WTC11 (cell line): Measurements from ENCODE around the gene LMOD1. TPM values are rescaled to one million over a fixed set of nuclear protein-coding genes. Genes with fewer than 3 reads are reported as not detected.

Experiments used
- CREM ChIP-seq: sonication (generic); formaldehyde crosslinking; IDR thresholded peaks from 2 replicates; pipeline ENCODE4 v1.8.1; 2022; ENCODE audit warnings: mild to moderate bottlenecking, missing genetic modification reagents, moderate library complexity
- IRF2 ChIP-seq: sonication (generic); formaldehyde crosslinking; IDR thresholded peaks from 2 replicates; pipeline ENCODE4 v1.8.0; 2022; ENCODE audit warnings: low read depth, missing genetic modification reagents, borderline replicate concordance
- PRRX2 ChIP-seq: fragments of 250-450 bp; sonication (Bioruptor Pico); IDR thresholded peaks from 2 replicates; pipeline ENCODE4 v1.8.0; 2021; ENCODE audit warnings: mild to moderate bottlenecking
- SMAD4 ChIP-seq: sonication (generic); formaldehyde crosslinking; IDR thresholded peaks from 2 replicates; pipeline ENCODE4 v1.8.0; 2022; ENCODE audit warnings: mild to moderate bottlenecking, missing genetic modification reagents
- SOX15 ChIP-seq: fragments of 250-450 bp; sonication (Bioruptor Pico); IDR thresholded peaks from 2 replicates; pipeline ENCODE4 v1.9.0; 2021; ENCODE audit warnings: mild to moderate bottlenecking
- TCF7 ChIP-seq: sonication (generic); formaldehyde crosslinking; IDR thresholded peaks from 2 replicates; pipeline ENCODE4 v1.8.0; 2022; ENCODE audit warnings: mild to moderate bottlenecking, low read depth, missing genetic modification reagents, moderate library complexity
- ZBTB21 ChIP-seq: sonication (generic); formaldehyde crosslinking; IDR thresholded peaks from 2 replicates; pipeline ENCODE4 v1.8.1; 2023; ENCODE audit warnings: mild to moderate bottlenecking, missing genetic modification reagents, borderline replicate concordance
- total RNA-seq: library from RNA; stranded (reverse); gene quantifications from 3 replicates; pipeline ENCODE4 v1.2.3, GENCODE V29; 2021
- TF ChIP-seq, protein P1 (sequence below): sonication (generic); formaldehyde crosslinking; IDR thresholded peaks from 2 replicates; pipeline ENCODE4 v1.8.1; 2023; ENCODE audit warnings: mild to moderate bottlenecking, moderate library complexity, missing genetic modification reagents
- TF ChIP-seq, protein P2 (sequence below): sonication (generic); formaldehyde crosslinking; IDR thresholded peaks from 2 replicates; pipeline ENCODE4 v1.8.0; 2022; ENCODE audit warnings: mild to moderate bottlenecking, missing genetic modification reagents
- TF ChIP-seq, protein P3 (sequence below): sonication (generic); formaldehyde crosslinking; conservative IDR thresholded peaks from 2 replicates; pipeline ENCODE4 v1.8.1; 2022; ENCODE audit warnings: mild to moderate bottlenecking, missing genetic modification reagents
- TF ChIP-seq, protein P4 (sequence below): sonication (generic); formaldehyde crosslinking; conservative IDR thresholded peaks from 2 replicates; pipeline ENCODE4 v1.8.1; 2023; ENCODE audit warnings: mild to moderate bottlenecking, low read depth, missing genetic modification reagents, moderate library complexity
- TF ChIP-seq, protein P5 (sequence below): fragments of 250-450 bp; sonication (Bioruptor Pico); IDR thresholded peaks from 2 replicates; pipeline ENCODE4 v1.9.0; 2021; ENCODE audit warnings: mild to moderate bottlenecking, borderline replicate concordance
- TF ChIP-seq, protein P6 (sequence below): fragments of 250-450 bp; sonication (Bioruptor Pico); conservative IDR thresholded peaks from 2 replicates; pipeline ENCODE4 v1.9.0; 2021; ENCODE audit warnings: mild to moderate bottlenecking
- TF ChIP-seq, protein P7 (sequence below): fragments of 250-450 bp; sonication (Bioruptor Pico); IDR thresholded peaks from 2 replicates; pipeline ENCODE4 v1.9.0; 2021; ENCODE audit warnings: mild to moderate bottlenecking
- TF ChIP-seq, protein P8 (sequence below): fragments of 200-600 bp; IDR thresholded peaks from 2 replicates; pipeline ENCODE4 v1.8.0; 2022; ENCODE audit warnings: antibody characterized with exemption
- TF ChIP-seq, protein P9 (sequence below): sonication (generic); formaldehyde crosslinking; IDR thresholded peaks from 2 replicates; pipeline ENCODE4 v1.8.0; 2023; ENCODE audit warnings: missing genetic modification reagents
- TF ChIP-seq, protein P10 (sequence below): sonication (generic); formaldehyde crosslinking; IDR thresholded peaks from 2 replicates; pipeline ENCODE4 v1.8.1; 2022; ENCODE audit warnings: low read depth, mild to moderate bottlenecking, moderate library complexity, missing genetic modification reagents, borderline replicate concordance

LMOD1 gene
- total RNA-seq, 1 experiment from 2014 or later: 1.5 TPM

DNA sequence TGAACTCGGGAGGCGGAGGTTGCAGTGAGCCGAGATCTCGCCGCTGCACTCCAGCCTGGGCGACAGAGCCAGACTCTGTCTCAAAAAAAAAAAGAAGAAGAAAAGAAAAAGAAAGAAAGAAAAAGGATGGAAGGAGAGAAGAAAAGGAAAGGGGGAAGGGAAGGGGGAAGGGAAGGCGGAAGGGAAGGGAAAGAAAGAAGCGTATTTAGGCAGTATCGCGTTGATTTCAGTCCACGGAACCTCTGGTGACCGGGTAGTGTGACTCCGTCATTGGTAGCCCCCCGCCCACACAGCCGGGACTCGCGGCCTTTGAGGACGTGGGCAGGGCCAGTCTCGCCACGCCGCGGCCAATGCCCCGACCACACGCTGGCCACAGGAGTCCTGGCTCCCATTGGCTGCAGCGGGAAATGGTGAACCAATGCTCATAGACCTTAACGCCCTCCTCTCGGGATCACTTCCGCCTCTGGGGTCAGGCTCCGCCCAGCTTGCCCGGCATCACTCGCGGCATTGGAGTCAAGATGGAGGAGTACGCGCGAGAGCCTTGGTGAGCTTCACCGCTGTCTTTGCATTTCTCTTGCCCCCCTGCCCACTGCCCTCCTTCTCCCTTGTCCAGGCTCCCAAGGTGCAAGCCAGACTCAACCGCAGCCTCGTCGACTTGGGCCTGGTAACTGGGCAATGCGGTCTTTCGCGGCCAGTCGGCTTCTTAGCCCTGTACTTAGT is 8.8 kb upstream of the LMOD1 start, which contains the start of gene TIMM17A (continued):
- TF ChIP-seq PRRX2 (CRISPR knock-in tag) (no peak), CREM (0 out of 2 replicates have a peak, but pooled peaks have one; percentile 38), ZBTB21 (CRISPR knock-in tag) (no peak), IRF2 (no peak), SOX15 (CRISPR knock-in tag) (no peak), TCF7 (no peak), SMAD4 (no peak)
- TF ChIP-seq, protein P1, sequence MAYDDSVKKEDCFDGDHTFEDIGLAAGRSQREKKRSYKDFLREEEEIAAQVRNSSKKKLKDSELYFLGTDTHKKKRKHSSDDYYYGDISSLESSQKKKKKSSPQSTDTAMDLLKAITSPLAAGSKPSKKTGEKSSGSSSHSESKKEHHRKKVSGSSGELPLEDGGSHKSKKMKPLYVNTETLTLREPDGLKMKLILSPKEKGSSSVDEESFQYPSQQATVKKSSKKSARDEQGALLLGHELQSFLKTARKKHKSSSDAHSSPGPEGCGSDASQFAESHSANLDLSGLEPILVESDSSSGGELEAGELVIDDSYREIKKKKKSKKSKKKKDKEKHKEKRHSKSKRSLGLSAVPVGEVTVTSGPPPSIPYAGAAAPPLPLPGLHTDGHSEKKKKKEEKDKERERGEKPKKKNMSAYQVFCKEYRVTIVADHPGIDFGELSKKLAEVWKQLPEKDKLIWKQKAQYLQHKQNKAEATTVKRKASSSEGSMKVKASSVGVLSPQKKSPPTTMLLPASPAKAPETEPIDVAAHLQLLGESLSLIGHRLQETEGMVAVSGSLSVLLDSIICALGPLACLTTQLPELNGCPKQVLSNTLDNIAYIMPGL (CRISPR knock-in tag): no peak
- TF ChIP-seq, protein P2, sequence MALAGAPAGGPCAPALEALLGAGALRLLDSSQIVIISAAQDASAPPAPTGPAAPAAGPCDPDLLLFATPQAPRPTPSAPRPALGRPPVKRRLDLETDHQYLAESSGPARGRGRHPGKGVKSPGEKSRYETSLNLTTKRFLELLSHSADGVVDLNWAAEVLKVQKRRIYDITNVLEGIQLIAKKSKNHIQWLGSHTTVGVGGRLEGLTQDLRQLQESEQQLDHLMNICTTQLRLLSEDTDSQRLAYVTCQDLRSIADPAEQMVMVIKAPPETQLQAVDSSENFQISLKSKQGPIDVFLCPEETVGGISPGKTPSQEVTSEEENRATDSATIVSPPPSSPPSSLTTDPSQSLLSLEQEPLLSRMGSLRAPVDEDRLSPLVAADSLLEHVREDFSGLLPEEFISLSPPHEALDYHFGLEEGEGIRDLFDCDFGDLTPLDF (CRISPR knock-in tag): no peak
- TF ChIP-seq, protein P3, sequence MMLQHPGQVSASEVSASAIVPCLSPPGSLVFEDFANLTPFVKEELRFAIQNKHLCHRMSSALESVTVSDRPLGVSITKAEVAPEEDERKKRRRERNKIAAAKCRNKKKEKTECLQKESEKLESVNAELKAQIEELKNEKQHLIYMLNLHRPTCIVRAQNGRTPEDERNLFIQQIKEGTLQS (CRISPR knock-in tag): no peak
- TF ChIP-seq, protein P4, sequence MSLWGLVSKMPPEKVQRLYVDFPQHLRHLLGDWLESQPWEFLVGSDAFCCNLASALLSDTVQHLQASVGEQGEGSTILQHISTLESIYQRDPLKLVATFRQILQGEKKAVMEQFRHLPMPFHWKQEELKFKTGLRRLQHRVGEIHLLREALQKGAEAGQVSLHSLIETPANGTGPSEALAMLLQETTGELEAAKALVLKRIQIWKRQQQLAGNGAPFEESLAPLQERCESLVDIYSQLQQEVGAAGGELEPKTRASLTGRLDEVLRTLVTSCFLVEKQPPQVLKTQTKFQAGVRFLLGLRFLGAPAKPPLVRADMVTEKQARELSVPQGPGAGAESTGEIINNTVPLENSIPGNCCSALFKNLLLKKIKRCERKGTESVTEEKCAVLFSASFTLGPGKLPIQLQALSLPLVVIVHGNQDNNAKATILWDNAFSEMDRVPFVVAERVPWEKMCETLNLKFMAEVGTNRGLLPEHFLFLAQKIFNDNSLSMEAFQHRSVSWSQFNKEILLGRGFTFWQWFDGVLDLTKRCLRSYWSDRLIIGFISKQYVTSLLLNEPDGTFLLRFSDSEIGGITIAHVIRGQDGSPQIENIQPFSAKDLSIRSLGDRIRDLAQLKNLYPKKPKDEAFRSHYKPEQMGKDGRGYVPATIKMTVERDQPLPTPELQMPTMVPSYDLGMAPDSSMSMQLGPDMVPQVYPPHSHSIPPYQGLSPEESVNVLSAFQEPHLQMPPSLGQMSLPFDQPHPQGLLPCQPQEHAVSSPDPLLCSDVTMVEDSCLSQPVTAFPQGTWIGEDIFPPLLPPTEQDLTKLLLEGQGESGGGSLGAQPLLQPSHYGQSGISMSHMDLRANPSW: no peak
- TF ChIP-seq, protein P5, sequence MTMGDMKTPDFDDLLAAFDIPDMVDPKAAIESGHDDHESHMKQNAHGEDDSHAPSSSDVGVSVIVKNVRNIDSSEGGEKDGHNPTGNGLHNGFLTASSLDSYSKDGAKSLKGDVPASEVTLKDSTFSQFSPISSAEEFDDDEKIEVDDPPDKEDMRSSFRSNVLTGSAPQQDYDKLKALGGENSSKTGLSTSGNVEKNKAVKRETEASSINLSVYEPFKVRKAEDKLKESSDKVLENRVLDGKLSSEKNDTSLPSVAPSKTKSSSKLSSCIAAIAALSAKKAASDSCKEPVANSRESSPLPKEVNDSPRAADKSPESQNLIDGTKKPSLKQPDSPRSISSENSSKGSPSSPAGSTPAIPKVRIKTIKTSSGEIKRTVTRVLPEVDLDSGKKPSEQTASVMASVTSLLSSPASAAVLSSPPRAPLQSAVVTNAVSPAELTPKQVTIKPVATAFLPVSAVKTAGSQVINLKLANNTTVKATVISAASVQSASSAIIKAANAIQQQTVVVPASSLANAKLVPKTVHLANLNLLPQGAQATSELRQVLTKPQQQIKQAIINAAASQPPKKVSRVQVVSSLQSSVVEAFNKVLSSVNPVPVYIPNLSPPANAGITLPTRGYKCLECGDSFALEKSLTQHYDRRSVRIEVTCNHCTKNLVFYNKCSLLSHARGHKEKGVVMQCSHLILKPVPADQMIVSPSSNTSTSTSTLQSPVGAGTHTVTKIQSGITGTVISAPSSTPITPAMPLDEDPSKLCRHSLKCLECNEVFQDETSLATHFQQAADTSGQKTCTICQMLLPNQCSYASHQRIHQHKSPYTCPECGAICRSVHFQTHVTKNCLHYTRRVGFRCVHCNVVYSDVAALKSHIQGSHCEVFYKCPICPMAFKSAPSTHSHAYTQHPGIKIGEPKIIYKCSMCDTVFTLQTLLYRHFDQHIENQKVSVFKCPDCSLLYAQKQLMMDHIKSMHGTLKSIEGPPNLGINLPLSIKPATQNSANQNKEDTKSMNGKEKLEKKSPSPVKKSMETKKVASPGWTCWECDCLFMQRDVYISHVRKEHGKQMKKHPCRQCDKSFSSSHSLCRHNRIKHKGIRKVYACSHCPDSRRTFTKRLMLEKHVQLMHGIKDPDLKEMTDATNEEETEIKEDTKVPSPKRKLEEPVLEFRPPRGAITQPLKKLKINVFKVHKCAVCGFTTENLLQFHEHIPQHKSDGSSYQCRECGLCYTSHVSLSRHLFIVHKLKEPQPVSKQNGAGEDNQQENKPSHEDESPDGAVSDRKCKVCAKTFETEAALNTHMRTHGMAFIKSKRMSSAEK (CRISPR knock-in tag): no peak
- TF ChIP-seq, protein P6, sequence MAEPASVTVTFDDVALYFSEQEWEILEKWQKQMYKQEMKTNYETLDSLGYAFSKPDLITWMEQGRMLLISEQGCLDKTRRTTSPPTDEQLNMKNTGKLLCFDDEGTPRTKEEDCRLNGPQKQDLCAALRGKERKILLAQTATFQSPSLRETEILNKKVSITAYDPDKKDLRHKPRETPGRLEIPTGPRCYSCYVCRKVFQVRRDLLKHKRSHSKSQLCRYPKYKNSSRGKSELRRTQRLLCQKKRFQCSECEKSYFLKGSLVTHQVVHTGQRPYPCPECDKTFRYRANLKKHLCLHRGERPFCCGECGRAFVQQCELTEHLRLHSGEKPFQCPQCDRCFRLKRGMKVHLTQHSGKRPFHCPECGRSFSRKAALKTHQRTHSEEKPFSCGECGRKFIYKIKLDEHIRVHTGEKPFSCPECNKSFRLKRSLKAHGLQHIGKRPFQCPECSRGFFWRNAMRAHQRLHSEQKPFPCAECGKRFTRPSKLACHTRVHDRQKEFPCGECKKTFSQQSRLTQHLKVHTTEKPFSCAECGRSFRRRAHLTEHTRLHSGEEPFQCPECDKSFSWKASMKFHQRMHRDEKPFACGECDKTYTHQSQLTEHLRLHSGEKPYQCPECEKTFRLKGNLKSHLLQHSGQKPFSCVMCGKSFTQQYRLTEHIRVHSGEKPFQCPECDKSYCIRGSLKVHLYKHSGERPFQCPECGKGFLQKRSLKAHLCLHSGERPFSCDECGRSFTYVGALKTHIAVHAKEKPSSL (CRISPR knock-in tag): no peak
- TF ChIP-seq, protein P7, sequence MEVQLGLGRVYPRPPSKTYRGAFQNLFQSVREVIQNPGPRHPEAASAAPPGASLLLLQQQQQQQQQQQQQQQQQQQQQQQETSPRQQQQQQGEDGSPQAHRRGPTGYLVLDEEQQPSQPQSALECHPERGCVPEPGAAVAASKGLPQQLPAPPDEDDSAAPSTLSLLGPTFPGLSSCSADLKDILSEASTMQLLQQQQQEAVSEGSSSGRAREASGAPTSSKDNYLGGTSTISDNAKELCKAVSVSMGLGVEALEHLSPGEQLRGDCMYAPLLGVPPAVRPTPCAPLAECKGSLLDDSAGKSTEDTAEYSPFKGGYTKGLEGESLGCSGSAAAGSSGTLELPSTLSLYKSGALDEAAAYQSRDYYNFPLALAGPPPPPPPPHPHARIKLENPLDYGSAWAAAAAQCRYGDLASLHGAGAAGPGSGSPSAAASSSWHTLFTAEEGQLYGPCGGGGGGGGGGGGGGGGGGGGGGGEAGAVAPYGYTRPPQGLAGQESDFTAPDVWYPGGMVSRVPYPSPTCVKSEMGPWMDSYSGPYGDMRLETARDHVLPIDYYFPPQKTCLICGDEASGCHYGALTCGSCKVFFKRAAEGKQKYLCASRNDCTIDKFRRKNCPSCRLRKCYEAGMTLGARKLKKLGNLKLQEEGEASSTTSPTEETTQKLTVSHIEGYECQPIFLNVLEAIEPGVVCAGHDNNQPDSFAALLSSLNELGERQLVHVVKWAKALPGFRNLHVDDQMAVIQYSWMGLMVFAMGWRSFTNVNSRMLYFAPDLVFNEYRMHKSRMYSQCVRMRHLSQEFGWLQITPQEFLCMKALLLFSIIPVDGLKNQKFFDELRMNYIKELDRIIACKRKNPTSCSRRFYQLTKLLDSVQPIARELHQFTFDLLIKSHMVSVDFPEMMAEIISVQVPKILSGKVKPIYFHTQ: no peak
- TF ChIP-seq, protein P8, sequence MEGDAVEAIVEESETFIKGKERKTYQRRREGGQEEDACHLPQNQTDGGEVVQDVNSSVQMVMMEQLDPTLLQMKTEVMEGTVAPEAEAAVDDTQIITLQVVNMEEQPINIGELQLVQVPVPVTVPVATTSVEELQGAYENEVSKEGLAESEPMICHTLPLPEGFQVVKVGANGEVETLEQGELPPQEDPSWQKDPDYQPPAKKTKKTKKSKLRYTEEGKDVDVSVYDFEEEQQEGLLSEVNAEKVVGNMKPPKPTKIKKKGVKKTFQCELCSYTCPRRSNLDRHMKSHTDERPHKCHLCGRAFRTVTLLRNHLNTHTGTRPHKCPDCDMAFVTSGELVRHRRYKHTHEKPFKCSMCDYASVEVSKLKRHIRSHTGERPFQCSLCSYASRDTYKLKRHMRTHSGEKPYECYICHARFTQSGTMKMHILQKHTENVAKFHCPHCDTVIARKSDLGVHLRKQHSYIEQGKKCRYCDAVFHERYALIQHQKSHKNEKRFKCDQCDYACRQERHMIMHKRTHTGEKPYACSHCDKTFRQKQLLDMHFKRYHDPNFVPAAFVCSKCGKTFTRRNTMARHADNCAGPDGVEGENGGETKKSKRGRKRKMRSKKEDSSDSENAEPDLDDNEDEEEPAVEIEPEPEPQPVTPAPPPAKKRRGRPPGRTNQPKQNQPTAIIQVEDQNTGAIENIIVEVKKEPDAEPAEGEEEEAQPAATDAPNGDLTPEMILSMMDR: no peak
- TF ChIP-seq, protein P9, sequence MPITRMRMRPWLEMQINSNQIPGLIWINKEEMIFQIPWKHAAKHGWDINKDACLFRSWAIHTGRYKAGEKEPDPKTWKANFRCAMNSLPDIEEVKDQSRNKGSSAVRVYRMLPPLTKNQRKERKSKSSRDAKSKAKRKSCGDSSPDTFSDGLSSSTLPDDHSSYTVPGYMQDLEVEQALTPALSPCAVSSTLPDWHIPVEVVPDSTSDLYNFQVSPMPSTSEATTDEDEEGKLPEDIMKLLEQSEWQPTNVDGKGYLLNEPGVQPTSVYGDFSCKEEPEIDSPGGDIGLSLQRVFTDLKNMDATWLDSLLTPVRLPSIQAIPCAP (CRISPR knock-in tag): 0 out of 2 replicates have a peak, but pooled peaks have one; percentile 83
- TF ChIP-seq, protein P10, sequence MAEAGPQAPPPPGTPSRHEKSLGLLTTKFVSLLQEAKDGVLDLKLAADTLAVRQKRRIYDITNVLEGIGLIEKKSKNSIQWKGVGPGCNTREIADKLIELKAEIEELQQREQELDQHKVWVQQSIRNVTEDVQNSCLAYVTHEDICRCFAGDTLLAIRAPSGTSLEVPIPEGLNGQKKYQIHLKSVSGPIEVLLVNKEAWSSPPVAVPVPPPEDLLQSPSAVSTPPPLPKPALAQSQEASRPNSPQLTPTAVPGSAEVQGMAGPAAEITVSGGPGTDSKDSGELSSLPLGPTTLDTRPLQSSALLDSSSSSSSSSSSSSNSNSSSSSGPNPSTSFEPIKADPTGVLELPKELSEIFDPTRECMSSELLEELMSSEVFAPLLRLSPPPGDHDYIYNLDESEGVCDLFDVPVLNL (CRISPR knock-in tag): no peak
